Progenitor cell of endocrine pancreas (in vitro differentiated cells): ENCODE results near the gene RAPGEF2. TPM values are rescaled to one million over a fixed set of nuclear protein-coding genes. Genes with fewer than 3 reads are reported as not detected.

Experiments
- DNase-seq: peaks from one replicate; pipeline ENCODE4 v3.0.0; 2021; ENCODE audit warnings: low spot score; ENCODE audit not compliant: unreplicated experiment
- H3K27ac Mint-ChIP-seq: 2 replicates; pipeline ENCODE4 v1.8.0; 2021; ENCODE audit warnings: mild to moderate bottlenecking, moderate library complexity, mixed read lengths
- H3K27me3 Mint-ChIP-seq: 2 replicates; pipeline ENCODE4 v1.8.0; 2021; ENCODE audit warnings: mixed read lengths
- H3K36me3 Mint-ChIP-seq: 2 replicates; pipeline ENCODE4 v1.8.0; 2022; ENCODE audit warnings: mixed read lengths; ENCODE audit not compliant: insufficient read depth
- H3K4me1 Mint-ChIP-seq: 2 replicates; pipeline ENCODE4 v1.8.0; 2021; ENCODE audit warnings: low read depth, mixed read lengths
- H3K4me3 Mint-ChIP-seq: 2 replicates; pipeline ENCODE4 v1.8.0; 2021; ENCODE audit warnings: low read depth, mild to moderate bottlenecking, moderate library complexity, mixed read lengths
- H3K9me3 Mint-ChIP-seq: 2 replicates; pipeline ENCODE4 v1.8.0; 2021; ENCODE audit warnings: low read depth, mixed read lengths
- CTCF ChIP-seq: fragments of 200-600 bp; sonication (generic); IDR thresholded peaks from one replicate; pipeline ENCODE4 v1.5.0; 2021; ENCODE audit warnings: antibody characterized with exemption, mild to moderate bottlenecking; ENCODE audit not compliant: unreplicated experiment
- total RNA-seq: library from RNA; stranded (reverse); gene quantifications from 2 replicates; pipeline ENCODE4 v1.2.1, GENCODE V29; 2021

The RAPGEF2 gene
- total RNA-seq, 1 donor from 2014 or later = 68.9 TPM

- no peaks in the 10 kb centered on the region for H3K9me3 Mint-ChIP-seq
- peaks cover 4% of the 10 kb centered on the region for H3K36me3 Mint-ChIP-seq
- DNase-seq = no peak
- no peak for TF ChIP-seq CTCF
- no peaks in the 10 kb centered on the region for H3K27me3 Mint-ChIP-seq
- H3K4me3 Mint-ChIP-seq = no peak overlapping the region
- no peak overlapping the region for H3K27ac Mint-ChIP-seq
- H3K4me1 Mint-ChIP-seq = peaks cover 11% of the 10 kb centered on the region
These were observed 95.0 kb downstream of the RAPGEF2 start for GRCh38 chr4:159197885-159198269.

- no peaks in the 10 kb centered on the region for H3K36me3 Mint-ChIP-seq
- DNase-seq = no peak
- no peak overlapping the region for H3K4me3 Mint-ChIP-seq
- H3K9me3 Mint-ChIP-seq = no peaks in the 10 kb centered on the region
- TF ChIP-seq CTCF = no peak
- H3K27ac Mint-ChIP-seq = no peak overlapping the region
- H3K27me3 Mint-ChIP-seq = no peaks in the 10 kb centered on the region
- peaks cover 14% of the 10 kb centered on the region for H3K4me1 Mint-ChIP-seq
These were observed 96.9 kb downstream of the RAPGEF2 start for GRCh38 chr4:159199826-159200225.

- Mint-ChIP-seq H3K27ac (no peak overlapping the region), H3K4me1 (peaks cover 7% of the 10 kb centered on the region), H3K9me3 (no peaks in the 10 kb centered on the region), H3K27me3 (no peaks in the 10 kb centered on the region), H3K4me3 (no peak overlapping the region), H3K36me3 (no peaks in the 10 kb centered on the region)
- no peak for TF ChIP-seq CTCF
- DNase-seq = no peak
These were observed 98.3 kb downstream of the RAPGEF2 start for GRCh38 chr4:159201168-159201567.

GRCh38 chr4:159204566-159204965, 101.7 kb downstream of the RAPGEF2 start:
- H3K4me3 Mint-ChIP-seq = no peak overlapping the region
- H3K27me3 Mint-ChIP-seq = no peaks in the 10 kb centered on the region
- H3K9me3 Mint-ChIP-seq = no peaks in the 10 kb centered on the region
- no peak for TF ChIP-seq CTCF
- H3K36me3 Mint-ChIP-seq = peaks cover 5% of the 10 kb centered on the region
- no peak overlapping the region for H3K27ac Mint-ChIP-seq
- H3K4me1 Mint-ChIP-seq = peaks cover 13% of the 10 kb centered on the region
- DNase-seq = no peak

GRCh38 chr4:159205466-159205865, 102.6 kb downstream of the RAPGEF2 start:
- Mint-ChIP-seq H3K27me3 (no peaks in the 10 kb centered on the region), H3K9me3 (no peaks in the 10 kb centered on the region), H3K36me3 (peaks cover 5% of the 10 kb centered on the region), H3K4me1 (peaks cover 13% of the 10 kb centered on the region), H3K4me3 (no peak overlapping the region), H3K27ac (peak overlapping the region; percentile 21)
- TF ChIP-seq CTCF = no peak
- no peak for DNase-seq
